Cardiac muscle cell (in vitro differentiated cells and primary cell): ENCODE data around the gene NDUFB4. TPM values are rescaled to one million over a fixed set of nuclear protein-coding genes. Genes with fewer than 3 reads are reported as not detected.

Experiments used
- DNase-seq, 2 donors: peaks; one replicate each; pipeline versions ENCODE4 v3.0.0 to v3.0.0-alpha.2; 2010 to 2017; ENCODE audit warnings: low read depth in 1 of 2, low spot score in 1 of 2
- H3K27ac ChIP-seq: fragments of 200-600 bp; sonication (generic); 2 replicates; pipeline ENCODE4 v1.5.1; 2016
- H3K27me3 ChIP-seq: fragments of 200-600 bp; sonication (generic); 2 replicates; pipeline ENCODE4 v1.6.0; 2016; ENCODE audit warnings: control low read depth
- H3K36me3 ChIP-seq: fragments of 200-600 bp; sonication (generic); 2 replicates; pipeline ENCODE4 v1.5.1; 2016; ENCODE audit warnings: control low read depth
- H3K4me1 ChIP-seq: fragments of 200-600 bp; sonication (generic); 2 replicates; pipeline ENCODE4 v1.8.1; 2017; ENCODE audit warnings: low read depth, mild to moderate bottlenecking, mixed run types
- H3K4me3 ChIP-seq: fragments of 200-600 bp; sonication (generic); 2 replicates; pipeline ENCODE4 v1.5.1; 2016; ENCODE audit warnings: mild to moderate bottlenecking
- H3K9me3 ChIP-seq: fragments of 200-600 bp; sonication (generic); 2 replicates; pipeline ENCODE4 v1.5.1; 2017; ENCODE audit warnings: low read depth, mild to moderate bottlenecking, control low read depth
- CTCF ChIP-seq: IDR thresholded peaks from 2 replicates; pipeline ENCODE4 v1.5.1; 2012; ENCODE audit warnings: low read depth, mild to moderate bottlenecking, low read length
- polyA plus RNA-seq: library from polyadenylated mRNA; unstranded; fragments of >200 nt; fragmentation: Nextera tagmentation; extraction: Ambion mirVana; gene quantifications from 2 replicates; pipeline ENCODE4 v1.2.1, GENCODE V29; 2016
- total RNA-seq: library from RNA; depleted of rRNA; stranded (reverse); fragments of >200 nt; gene quantifications from 2 replicates; pipeline ENCODE4 v1.2.3, GENCODE V29; 2016

The NDUFB4 gene
- total and polyA plus RNA-seq, 2 experiments from 2014 or later, result 67.0 to 396 TPM

DNA sequence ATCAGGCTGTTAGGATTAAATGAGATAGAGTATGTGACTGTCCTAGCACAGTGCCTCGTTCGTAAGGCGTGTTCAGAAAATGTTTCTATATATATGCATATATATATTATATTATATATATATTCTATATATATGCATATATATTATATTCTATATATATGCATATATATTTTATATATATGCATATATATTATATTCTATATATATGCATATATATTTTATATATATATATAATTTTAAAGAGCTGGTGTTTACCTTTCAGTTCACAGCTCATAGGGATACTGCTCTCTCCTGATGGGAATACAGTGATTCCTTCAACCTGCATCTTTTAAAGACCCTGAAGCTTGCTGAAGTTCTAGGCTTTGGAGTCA is 702 bp downstream of the NDUFB4 start:
- Histone ChIP-seq H3K27ac (peak overlapping the region; percentile 93), H3K36me3 (peaks cover 8% of the 10 kb centered on the region), H3K9me3 (no peaks in the 10 kb centered on the region), H3K27me3 (no peaks in the 10 kb centered on the region), H3K4me1 (peaks cover 22% of the 10 kb centered on the region), H3K4me3 (peak overlapping the region; percentile 65)
- no peak for TF ChIP-seq CTCF
- no peak for DNase-seq

- peaks cover 12% of the 10 kb centered on the region for H3K36me3 ChIP-seq
- no peak for TF ChIP-seq CTCF
- peak overlapping the region; percentile 65 for H3K4me3 ChIP-seq
- no peaks in the 10 kb centered on the region for H3K27me3 ChIP-seq
- H3K27ac ChIP-seq, result no peak overlapping the region
- peaks cover 22% of the 10 kb centered on the region for H3K4me1 ChIP-seq
- DNase-seq, result no peak
- H3K9me3 ChIP-seq, result no peaks in the 10 kb centered on the region
Measured at GRCh38 chr3:120597445-120598049, 1.4 kb downstream of the NDUFB4 start.

DNA sequence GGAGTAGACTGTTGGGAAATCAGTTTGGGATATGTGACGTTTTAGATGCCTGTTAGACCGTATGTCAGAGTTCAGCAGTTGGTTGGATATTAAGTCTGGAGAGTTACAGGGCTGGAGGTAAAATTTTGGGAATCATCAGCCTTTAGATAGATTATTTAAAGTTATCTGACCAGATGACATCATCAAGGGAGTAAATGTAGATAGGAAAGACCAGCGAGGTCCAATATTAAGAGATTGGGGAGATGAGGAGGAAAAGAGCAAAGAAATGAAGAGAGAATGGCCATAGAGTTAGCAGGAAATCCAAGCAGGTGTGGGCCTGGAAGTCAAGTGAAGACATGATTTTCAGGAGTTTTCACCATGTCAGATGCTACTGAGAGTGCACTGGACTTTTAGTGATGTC is 3.1 kb downstream of the NDUFB4 start:
- Histone ChIP-seq H3K9me3 (no peaks in the 10 kb centered on the region), H3K4me3 (no peak overlapping the region), H3K4me1 (peaks cover 22% of the 10 kb centered on the region), H3K27me3 (no peaks in the 10 kb centered on the region), H3K36me3 (peaks cover 12% of the 10 kb centered on the region), H3K27ac (peak overlapping the region; percentile 70)
- no peak for TF ChIP-seq CTCF
- DNase-seq, result no peak

DNA sequence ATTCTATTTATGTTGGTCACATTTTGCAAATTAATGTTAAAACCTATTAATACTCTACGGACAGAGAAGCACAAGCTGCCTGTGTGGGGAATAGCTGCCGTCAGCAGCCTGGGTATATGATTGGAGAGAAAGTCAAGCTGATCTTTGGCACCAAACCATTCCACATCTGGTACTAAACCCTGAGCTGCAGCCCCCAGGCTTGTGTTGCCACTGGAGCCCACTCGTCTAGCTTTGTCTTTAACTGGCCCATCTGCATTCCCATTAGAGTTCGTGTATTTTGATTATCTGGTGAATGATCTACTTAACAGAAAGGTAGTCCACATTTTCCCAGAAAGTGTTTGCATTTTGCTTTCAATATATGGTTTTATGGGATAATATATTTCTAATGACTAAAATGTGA is 5.4 kb downstream of the NDUFB4 start:
- Histone ChIP-seq H3K27ac (peak overlapping the region; percentile 78), H3K9me3 (no peaks in the 10 kb centered on the region), H3K4me3 (no peak overlapping the region), H3K36me3 (peaks cover 12% of the 10 kb centered on the region), H3K27me3 (no peaks in the 10 kb centered on the region), H3K4me1 (peaks cover 22% of the 10 kb centered on the region)
- DNase-seq, result no peak
- no peak for TF ChIP-seq CTCF

GRCh38 chr3:120602682-120603081 is 6.5 kb downstream of the NDUFB4 start:
- Histone ChIP-seq H3K4me1 (peaks cover 16% of the 10 kb centered on the region), H3K36me3 (peaks cover 12% of the 10 kb centered on the region), H3K27ac (peak overlapping the region; percentile 51), H3K4me3 (no peak overlapping the region), H3K27me3 (no peaks in the 10 kb centered on the region), H3K9me3 (no peaks in the 10 kb centered on the region)
- no peak for DNase-seq
- no peak for TF ChIP-seq CTCF
